ENCODE measurements around the gene ANKRD44. TPM values are rescaled to one million over a fixed set of nuclear protein-coding genes. Genes with fewer than 3 reads are reported as not detected.

Gene ANKRD44
- polyA plus RNA-seq, 2 of the 4 experiments (the other 2 are of a cell fraction) = 0.97 to 5.9 TPM

DNA sequence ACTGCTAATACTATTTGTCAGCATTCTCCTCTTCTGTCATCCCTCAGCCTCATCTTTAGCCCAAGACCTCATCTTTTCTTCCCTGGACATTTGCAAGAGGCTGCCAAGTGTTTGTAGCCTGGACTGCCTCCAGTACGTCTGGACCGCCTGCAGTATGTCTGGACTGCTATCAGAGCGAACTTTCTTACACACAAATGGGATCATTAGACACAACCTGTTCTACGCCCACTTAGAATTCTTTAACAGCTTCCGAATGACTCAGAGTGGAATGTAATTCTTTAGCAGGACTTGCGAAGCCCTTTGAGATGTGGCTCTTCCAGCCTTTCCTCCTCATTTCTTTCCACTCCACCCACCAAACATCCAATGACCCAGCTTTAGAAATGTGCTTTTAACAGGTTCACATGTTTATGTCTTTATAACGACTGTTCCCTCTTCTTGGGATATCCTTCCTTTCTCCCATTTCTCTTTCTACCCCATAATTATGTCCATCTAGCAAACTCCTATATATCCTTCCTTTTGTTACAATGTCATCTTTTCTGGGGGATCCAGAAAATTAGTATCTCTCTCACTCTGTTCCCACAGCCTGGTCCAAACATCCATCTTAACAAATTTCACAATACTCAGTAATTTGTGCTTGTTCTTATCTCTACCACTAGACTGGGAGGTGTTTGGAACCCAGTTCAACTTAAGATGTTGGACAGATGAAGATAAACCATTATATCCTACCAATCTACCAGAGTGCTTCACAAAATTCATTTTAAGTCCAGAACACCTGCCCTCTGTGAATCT, 212.8 kb downstream of the ANKRD44 start:
- Histone ChIP-seq H3K9me3 (no peaks in the 10 kb centered on the region), H3K4me3 (no peak overlapping the region), H3K4me1 (no peaks in the 10 kb centered on the region), H3K27ac (no peak overlapping the region), H3K4me2 (no peak overlapping the region)
- TF ChIP-seq RFX5 (IDR thresholded peaks at IDR 0.05) (no peak), ELK1 (IDR thresholded peaks at IDR 0.05; ENCODE audit: low read depth, low read length) (no peak), MAFK (IDR thresholded peaks at IDR 0.05; ENCODE audit: partially characterized antibody) (no peak), NR3C1 (IDR thresholded peaks at IDR 0.05) (no peak), ZC3H11A (IDR thresholded peaks at IDR 0.05) (no peak), MAX (IDR thresholded peaks at IDR 0.05) (no peak), KDM5A (IDR thresholded peaks at IDR 0.05) (no peak), HOXB13 (CRISPR knock-in tag; IDR thresholded peaks at IDR 0.05; ENCODE audit: low read depth) (no peak), EHMT2 (IDR thresholded peaks at IDR 0.05; ENCODE audit: low read depth) (no peak), REST (IDR thresholded peaks at IDR 0.05) (no peak)
- TF ChIP-seq, protein P1, sequence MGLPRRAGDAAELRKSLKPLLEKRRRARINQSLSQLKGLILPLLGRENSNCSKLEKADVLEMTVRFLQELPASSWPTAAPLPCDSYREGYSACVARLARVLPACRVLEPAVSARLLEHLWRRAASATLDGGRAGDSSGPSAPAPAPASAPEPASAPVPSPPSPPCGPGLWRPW (IDR thresholded peaks at IDR 0.05) = no peak
- FAIRE-seq (no peak), ATAC-seq (no peak), DNase-seq (ENCODE audit: low read depth in 1 of 2, low spot score in 1 of 2) (no peak)
- 80% methylated on average over 7 of the region's 7 CpGs for WGBS (ENCODE audit: missing lambda C conversion rate)
- POLR2A ChIA-PET = no interaction called here
- CTCF ChIA-PET = interaction anchor here (1.4 to 1.8 kb wide), 2 partner anchors 16 to 93 kb away, joined by 3 to 10 read pairs; no protein-coding TSS in a partner anchor

DNA sequence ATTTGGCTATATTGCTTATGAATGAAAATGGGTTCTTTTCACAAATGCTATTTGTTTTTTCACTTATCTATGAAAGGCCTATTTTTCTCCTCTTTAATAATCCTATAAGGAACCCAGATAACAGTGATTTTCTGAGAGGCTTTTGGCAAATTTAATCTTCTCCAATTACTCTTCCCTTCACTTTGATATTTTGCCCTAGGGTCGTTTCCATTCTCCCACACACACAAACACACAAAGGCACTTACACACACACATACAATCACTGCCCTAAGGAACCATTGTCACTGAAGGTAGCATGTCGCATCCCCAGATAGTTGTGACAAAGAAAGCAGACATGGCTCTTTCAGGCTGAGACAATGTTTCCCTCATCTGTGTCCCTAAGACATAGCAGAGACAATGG, 213.9 kb downstream of the ANKRD44 start:
- FAIRE-seq (no peak), DNase-seq (ENCODE audit: low read depth in 1 of 2, low spot score in 1 of 2) (no peak), ATAC-seq (no peak)
- WGBS (ENCODE audit: missing lambda C conversion rate) = 56% methylated on average over 2 of the region's 2 CpGs
- no peaks in the 10 kb centered on the region for H3K4me1 ChIP-seq
- H3K4me2 ChIP-seq = no peak overlapping the region
- no peaks in the 10 kb centered on the region for H3K9me3 ChIP-seq
- POLR2A ChIA-PET = no interaction called here
- CTCF ChIA-PET = no interaction called here
- no peak overlapping the region for H3K27ac ChIP-seq
- TF ChIP-seq MAX (IDR thresholded peaks at IDR 0.05) (no peak), GATA3 (IDR thresholded peaks at IDR 0.05; ENCODE audit: borderline replicate concordance) (no peak), ZNF302 (CRISPR knock-in tag; IDR thresholded peaks at IDR 0.05) (no peak), PHF8 (IDR thresholded peaks at IDR 0.05; ENCODE audit: borderline replicate concordance, low read depth) (no peak), KDM5A (IDR thresholded peaks at IDR 0.05) (no peak), POLR2A (IDR thresholded peaks at IDR 0.05; ENCODE audit: low read length) (no peak), MAFK (IDR thresholded peaks at IDR 0.05; ENCODE audit: partially characterized antibody) (no peak), RAD21 (conservative IDR thresholded peaks at IDR 0.05 in 1 of 2, IDR thresholded peaks at IDR 0.05 in 1 of 2) (no peak), CHD2 (IDR thresholded peaks at IDR 0.05; ENCODE audit: low read length, partially characterized antibody) (no peak), BHLHE40 (IDR thresholded peaks at IDR 0.05; ENCODE audit: low read depth, low read length) (no peak), HEYL (CRISPR knock-in tag; IDR thresholded peaks at IDR 0.05) (no peak)
- TF ChIP-seq, protein P1 (IDR thresholded peaks at IDR 0.05) = no peak
- TF ChIP-seq, protein P2, sequence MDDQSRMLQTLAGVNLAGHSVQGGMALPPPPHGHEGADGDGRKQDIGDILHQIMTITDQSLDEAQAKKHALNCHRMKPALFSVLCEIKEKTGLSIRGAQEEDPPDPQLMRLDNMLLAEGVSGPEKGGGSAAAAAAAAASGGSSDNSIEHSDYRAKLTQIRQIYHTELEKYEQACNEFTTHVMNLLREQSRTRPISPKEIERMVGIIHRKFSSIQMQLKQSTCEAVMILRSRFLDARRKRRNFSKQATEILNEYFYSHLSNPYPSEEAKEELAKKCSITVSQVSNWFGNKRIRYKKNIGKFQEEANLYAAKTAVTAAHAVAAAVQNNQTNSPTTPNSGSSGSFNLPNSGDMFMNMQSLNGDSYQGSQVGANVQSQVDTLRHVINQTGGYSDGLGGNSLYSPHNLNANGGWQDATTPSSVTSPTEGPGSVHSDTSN (IDR thresholded peaks at IDR 0.05) = no peak
- no peak overlapping the region for H3K4me3 ChIP-seq

Measured in A549 (cell line).